ENCODE measurements around the gene SH2D1B. TPM values are rescaled to one million over a fixed set of nuclear protein-coding genes. Genes with fewer than 3 reads are reported as not detected.

SH2D1B gene
- total RNA-seq, 4 donors from 2014 or later: 0.76 to 1.9 (median 1.3) TPM; not detected in 1

GRCh38 chr1:162417650-162418049 is 5.7 kb upstream of the SH2D1B start:
- no peak for TF ChIP-seq POLR2A (IDR thresholded peaks at IDR 0.05)
- TF ChIP-seq, protein P1, sequence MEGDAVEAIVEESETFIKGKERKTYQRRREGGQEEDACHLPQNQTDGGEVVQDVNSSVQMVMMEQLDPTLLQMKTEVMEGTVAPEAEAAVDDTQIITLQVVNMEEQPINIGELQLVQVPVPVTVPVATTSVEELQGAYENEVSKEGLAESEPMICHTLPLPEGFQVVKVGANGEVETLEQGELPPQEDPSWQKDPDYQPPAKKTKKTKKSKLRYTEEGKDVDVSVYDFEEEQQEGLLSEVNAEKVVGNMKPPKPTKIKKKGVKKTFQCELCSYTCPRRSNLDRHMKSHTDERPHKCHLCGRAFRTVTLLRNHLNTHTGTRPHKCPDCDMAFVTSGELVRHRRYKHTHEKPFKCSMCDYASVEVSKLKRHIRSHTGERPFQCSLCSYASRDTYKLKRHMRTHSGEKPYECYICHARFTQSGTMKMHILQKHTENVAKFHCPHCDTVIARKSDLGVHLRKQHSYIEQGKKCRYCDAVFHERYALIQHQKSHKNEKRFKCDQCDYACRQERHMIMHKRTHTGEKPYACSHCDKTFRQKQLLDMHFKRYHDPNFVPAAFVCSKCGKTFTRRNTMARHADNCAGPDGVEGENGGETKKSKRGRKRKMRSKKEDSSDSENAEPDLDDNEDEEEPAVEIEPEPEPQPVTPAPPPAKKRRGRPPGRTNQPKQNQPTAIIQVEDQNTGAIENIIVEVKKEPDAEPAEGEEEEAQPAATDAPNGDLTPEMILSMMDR (IDR thresholded peaks at IDR 0.05): no peak
- no peak for DNase-seq
- no peak overlapping the region for H3K4me3 ChIP-seq
- H3K9me3 ChIP-seq: no peaks in the 10 kb centered on the region
- H3K27me3 ChIP-seq: no peaks in the 10 kb centered on the region
- H3K27ac ChIP-seq: no peak overlapping the region
- peaks cover 0 to 2% (median 0%) of the 10 kb centered on the region in 3 donors for H3K36me3 ChIP-seq
- no peaks in the 10 kb centered on the region for H3K4me1 ChIP-seq

GRCh38 chr1:162416909-162417308 is 5.0 kb upstream of the SH2D1B start:
- Histone ChIP-seq H3K27ac (no peak overlapping the region), H3K9me3 (no peaks in the 10 kb centered on the region), H3K4me3 (no peak overlapping the region), H3K4me1 (no peaks in the 10 kb centered on the region), H3K36me3 (no peaks in the 10 kb centered on the region), H3K27me3 (no peaks in the 10 kb centered on the region)
- TF ChIP-seq, protein P1 (IDR thresholded peaks at IDR 0.05): no peak
- no peak for TF ChIP-seq POLR2A (IDR thresholded peaks at IDR 0.05)
- DNase-seq: no peak

DNA sequence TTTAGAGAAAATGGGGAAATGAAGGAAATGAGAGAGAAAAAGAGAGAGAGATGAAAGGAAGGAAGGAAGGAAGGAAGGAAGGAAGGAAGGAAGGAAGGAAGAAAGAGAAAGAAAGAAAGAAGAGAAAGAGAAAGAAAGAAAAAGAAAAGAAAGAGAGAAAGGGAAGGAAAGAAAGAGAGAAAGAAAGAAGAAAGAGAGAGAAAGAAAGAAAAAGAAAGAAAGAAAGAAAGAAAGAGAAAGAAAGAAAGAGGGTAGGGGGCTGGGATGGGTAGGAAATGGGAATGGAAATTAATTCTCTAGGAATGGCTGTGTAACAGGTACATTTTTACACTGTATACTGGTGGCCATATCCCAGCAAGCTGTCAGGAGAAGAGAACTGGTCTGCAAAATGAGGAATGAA is 4.3 kb upstream of the SH2D1B start:
- H3K4me1 ChIP-seq: no peaks in the 10 kb centered on the region
- H3K4me3 ChIP-seq: no peak overlapping the region
- DNase-seq: no peak
- H3K9me3 ChIP-seq: no peaks in the 10 kb centered on the region
- H3K27me3 ChIP-seq: no peaks in the 10 kb centered on the region
- H3K27ac ChIP-seq: no peak overlapping the region
- H3K36me3 ChIP-seq: no peaks in the 10 kb centered on the region
- no peak for TF ChIP-seq POLR2A (IDR thresholded peaks at IDR 0.05)
- TF ChIP-seq, protein P1 (IDR thresholded peaks at IDR 0.05): no peak

DNA sequence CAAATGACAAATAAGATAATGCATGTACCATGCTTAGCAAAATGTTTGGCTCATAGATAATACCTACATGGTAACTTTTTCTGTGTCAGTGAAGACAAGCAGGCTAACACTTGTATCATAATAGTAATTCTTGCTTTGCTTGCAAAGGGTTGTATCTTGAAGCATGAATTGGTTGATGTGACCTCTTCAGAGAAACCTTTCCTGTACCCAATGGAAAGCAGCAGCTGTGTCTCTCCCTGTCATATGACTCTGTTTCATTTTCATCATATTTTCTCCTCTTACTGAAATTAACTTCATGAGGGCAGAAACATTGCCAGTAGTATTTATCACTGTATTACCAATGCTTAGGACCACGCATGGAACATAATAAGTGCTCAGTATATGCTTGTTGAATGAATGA is 4.4 kb downstream of the SH2D1B start:
- TF ChIP-seq, protein P1 (IDR thresholded peaks at IDR 0.05): no peak
- TF ChIP-seq POLR2A (IDR thresholded peaks at IDR 0.05): no peak
- H3K27ac ChIP-seq: no peak overlapping the region
- no peaks in the 10 kb centered on the region for H3K36me3 ChIP-seq
- no peaks in the 10 kb centered on the region for H3K4me1 ChIP-seq
- DNase-seq: no peak
- no peak overlapping the region for H3K4me3 ChIP-seq
- no peaks in the 10 kb centered on the region for H3K9me3 ChIP-seq
- no peaks in the 10 kb centered on the region for H3K27me3 ChIP-seq

GRCh38 chr1:162406811-162407210 is 5.1 kb downstream of the SH2D1B start:
- no peak for DNase-seq
- TF ChIP-seq POLR2A (IDR thresholded peaks at IDR 0.05): no peak
- TF ChIP-seq, protein P1 (IDR thresholded peaks at IDR 0.05): no peak
- Histone ChIP-seq H3K27ac (no peak overlapping the region), H3K4me3 (no peak overlapping the region), H3K27me3 (no peaks in the 10 kb centered on the region), H3K36me3 (no peaks in the 10 kb centered on the region), H3K4me1 (no peaks in the 10 kb centered on the region), H3K9me3 (no peaks in the 10 kb centered on the region)

DNA sequence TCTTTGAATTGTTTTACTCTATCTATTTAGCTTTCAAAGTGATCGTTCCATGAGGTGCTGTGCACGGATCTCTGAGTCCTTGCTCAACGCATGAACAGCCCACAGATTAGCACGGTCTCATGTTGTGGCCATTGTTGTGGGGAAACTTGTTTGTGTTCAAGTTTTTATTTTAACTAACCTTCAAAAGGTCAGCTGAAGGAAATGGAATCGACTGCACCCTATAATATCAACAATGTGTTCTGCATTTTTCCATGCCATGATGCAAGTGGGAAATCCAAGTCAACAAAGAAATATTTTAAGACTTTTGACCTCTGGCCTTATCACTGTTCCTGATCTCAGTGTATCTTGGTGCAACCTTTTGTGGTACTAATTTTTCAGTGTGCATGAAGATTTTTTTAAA is 6.1 kb downstream of the SH2D1B start:
- no peak overlapping the region for H3K27ac ChIP-seq
- no peaks in the 10 kb centered on the region for H3K36me3 ChIP-seq
- H3K9me3 ChIP-seq: no peaks in the 10 kb centered on the region
- TF ChIP-seq POLR2A (IDR thresholded peaks at IDR 0.05): no peak
- TF ChIP-seq, protein P1 (IDR thresholded peaks at IDR 0.05): no peak
- no peak overlapping the region for H3K4me3 ChIP-seq
- H3K27me3 ChIP-seq: no peaks in the 10 kb centered on the region
- DNase-seq: no peak
- no peaks in the 10 kb centered on the region for H3K4me1 ChIP-seq

Measured in Peyer's patch (tissue), 4 donors.